ENCODE data around the gene PLCXD3. TPM values are rescaled to one million over a fixed set of nuclear protein-coding genes. Genes with fewer than 3 reads are reported as not detected.

Gene PLCXD3
- total RNA-seq, 1 donor from 2014 or later: 5.6 TPM

DNA sequence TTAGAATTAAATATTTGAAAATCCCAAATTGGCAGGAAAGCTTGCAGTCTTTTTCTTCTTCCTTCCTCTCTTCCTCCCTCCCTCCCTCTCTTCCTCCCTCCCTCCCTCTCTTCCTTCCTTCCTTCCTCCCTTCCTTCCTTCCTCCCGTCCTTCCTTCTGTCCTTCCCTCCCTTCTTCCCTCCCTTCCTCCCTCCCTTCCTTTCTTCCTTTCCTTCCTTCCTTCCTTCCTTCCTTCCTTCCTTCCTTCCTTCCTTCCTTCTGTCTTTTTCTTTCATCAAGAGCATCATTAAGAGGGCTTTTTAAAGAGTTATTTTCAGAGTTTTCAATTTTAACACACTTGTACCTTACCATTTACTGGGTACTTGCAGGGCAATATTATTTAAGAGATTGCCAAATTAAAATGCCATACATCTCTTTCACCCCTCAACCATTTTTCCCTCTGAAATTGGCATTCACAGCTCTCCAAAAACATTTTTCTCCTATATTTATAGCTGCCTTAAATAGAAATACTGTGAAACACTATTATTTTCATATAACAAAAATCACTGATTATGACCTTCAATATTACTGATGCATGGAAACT, 197.8 kb downstream of the PLCXD3 start:
- no peak for DNase-seq (ENCODE audit: extremely low spot score, unreplicated experiment)
- Mint-ChIP-seq H3K27ac (no peak overlapping the region), H3K27me3 (no peaks in the 10 kb centered on the region), H3K9me3 (no peaks in the 10 kb centered on the region), H3K36me3 (no peaks in the 10 kb centered on the region), H3K4me3 (no peak overlapping the region), H3K4me1 (ENCODE audit: unreplicated experiment) (no peaks in the 10 kb centered on the region)
- TF ChIP-seq, protein P1, sequence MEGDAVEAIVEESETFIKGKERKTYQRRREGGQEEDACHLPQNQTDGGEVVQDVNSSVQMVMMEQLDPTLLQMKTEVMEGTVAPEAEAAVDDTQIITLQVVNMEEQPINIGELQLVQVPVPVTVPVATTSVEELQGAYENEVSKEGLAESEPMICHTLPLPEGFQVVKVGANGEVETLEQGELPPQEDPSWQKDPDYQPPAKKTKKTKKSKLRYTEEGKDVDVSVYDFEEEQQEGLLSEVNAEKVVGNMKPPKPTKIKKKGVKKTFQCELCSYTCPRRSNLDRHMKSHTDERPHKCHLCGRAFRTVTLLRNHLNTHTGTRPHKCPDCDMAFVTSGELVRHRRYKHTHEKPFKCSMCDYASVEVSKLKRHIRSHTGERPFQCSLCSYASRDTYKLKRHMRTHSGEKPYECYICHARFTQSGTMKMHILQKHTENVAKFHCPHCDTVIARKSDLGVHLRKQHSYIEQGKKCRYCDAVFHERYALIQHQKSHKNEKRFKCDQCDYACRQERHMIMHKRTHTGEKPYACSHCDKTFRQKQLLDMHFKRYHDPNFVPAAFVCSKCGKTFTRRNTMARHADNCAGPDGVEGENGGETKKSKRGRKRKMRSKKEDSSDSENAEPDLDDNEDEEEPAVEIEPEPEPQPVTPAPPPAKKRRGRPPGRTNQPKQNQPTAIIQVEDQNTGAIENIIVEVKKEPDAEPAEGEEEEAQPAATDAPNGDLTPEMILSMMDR (conservative IDR thresholded peaks at IDR 0.05): no peak

DNA sequence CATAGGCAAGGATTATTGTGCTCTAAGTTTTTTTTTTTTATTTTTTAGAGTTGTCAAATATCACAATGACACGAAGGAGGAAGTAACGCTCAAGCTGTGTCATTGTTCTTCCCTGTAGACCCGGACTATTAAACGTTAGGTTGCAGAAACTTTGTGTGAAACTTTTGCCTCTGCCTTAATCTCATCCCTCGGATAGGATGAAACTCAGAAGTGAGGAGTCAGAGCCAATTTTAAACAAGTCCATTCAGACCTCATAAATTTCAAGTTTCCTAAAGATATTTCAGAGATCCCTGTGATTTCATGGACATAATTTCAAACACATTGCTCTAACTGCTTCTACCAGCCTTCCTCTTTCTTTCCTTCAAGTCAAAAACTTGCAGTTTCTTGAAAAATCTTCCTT, 198.3 kb downstream of the PLCXD3 start:
- H3K4me3 Mint-ChIP-seq: no peak overlapping the region
- H3K4me1 Mint-ChIP-seq (ENCODE audit: unreplicated experiment): no peaks in the 10 kb centered on the region
- no peaks in the 10 kb centered on the region for H3K36me3 Mint-ChIP-seq
- TF ChIP-seq, protein P1 (conservative IDR thresholded peaks at IDR 0.05): no peak
- DNase-seq (ENCODE audit: extremely low spot score, unreplicated experiment): no peak
- no peaks in the 10 kb centered on the region for H3K9me3 Mint-ChIP-seq
- H3K27me3 Mint-ChIP-seq: no peaks in the 10 kb centered on the region
- no peak overlapping the region for H3K27ac Mint-ChIP-seq

DNA sequence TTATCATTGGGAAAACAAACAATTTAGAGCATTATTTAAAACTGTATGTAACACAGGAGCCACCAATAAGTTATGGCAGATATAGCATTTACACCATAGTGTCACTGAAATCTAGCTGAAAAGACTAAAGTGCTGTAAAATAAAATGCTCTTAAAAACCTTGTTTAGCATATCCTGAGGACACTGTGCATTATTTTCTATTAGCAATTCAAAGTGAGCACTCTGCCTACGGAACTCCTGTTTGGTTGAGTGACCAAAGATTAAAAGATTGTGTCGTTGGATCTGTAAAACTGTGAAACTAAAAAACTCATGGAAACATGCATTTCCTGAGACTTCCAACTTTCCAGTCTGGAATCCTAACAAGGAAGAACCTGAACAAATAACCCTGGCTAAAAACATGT, 201.1 kb downstream of the PLCXD3 start:
- TF ChIP-seq, protein P1 (conservative IDR thresholded peaks at IDR 0.05): no peak
- no peaks in the 10 kb centered on the region for H3K4me1 Mint-ChIP-seq (ENCODE audit: unreplicated experiment)
- no peak overlapping the region for H3K4me3 Mint-ChIP-seq

DNA sequence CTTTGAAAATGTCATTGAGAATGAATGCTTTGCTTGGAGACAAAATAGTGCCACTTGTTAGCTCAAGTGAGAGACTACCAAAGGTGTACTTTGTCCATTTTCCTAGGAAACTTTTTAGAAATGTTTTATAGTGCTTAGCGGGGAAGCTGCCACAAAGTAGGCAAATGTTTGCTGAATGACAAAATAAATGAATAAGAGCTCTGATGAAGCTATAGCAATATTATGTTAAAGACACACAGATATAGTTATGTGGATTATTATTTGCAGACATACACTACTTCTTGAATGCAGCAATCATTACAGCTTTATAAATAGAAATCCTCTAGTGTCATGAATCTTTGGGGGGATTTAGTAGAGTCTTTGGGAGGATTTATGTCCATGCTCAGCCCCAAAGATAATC, 204.4 kb downstream of the PLCXD3 start:
- no peaks in the 10 kb centered on the region for H3K36me3 Mint-ChIP-seq
- H3K4me1 Mint-ChIP-seq (ENCODE audit: unreplicated experiment): no peaks in the 10 kb centered on the region
- TF ChIP-seq, protein P1 (conservative IDR thresholded peaks at IDR 0.05): no peak
- no peaks in the 10 kb centered on the region for H3K27me3 Mint-ChIP-seq
- no peaks in the 10 kb centered on the region for H3K9me3 Mint-ChIP-seq
- no peak overlapping the region for H3K4me3 Mint-ChIP-seq
- H3K27ac Mint-ChIP-seq: no peak overlapping the region
- no peak for DNase-seq (ENCODE audit: extremely low spot score, unreplicated experiment)

More for the DNA sequence above, 201.1 kb downstream of the PLCXD3 start:
- H3K27me3 Mint-ChIP-seq: no peaks in the 10 kb centered on the region
- no peak overlapping the region for H3K27ac Mint-ChIP-seq
- H3K9me3 Mint-ChIP-seq: no peaks in the 10 kb centered on the region
- no peak for DNase-seq (ENCODE audit: extremely low spot score, unreplicated experiment)
- no peaks in the 10 kb centered on the region for H3K36me3 Mint-ChIP-seq

DNA sequence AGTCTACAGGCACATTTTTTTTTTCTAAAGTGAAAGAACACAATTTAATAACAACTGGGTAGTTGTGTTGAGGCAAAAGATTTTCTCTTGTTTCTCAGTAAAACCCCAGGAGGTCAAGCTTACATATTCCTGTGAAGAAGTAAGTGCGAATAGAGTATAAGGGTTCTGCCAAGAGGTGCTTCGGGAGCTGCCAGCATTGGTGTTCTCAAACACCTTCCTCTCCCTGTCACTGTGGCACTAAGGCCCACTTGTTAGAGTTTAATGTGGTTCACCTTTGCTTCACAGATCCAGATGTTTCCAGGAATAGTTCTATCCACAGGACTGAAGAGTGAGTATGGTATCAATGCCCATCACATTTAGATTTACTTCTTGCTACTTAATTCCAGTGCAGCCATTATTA, 205.3 kb downstream of the PLCXD3 start:
- H3K36me3 Mint-ChIP-seq: no peaks in the 10 kb centered on the region
- H3K4me1 Mint-ChIP-seq (ENCODE audit: unreplicated experiment): no peaks in the 10 kb centered on the region
- no peak for DNase-seq (ENCODE audit: extremely low spot score, unreplicated experiment)
- TF ChIP-seq, protein P1 (conservative IDR thresholded peaks at IDR 0.05): no peak
- H3K27ac Mint-ChIP-seq: no peak overlapping the region
- no peaks in the 10 kb centered on the region for H3K9me3 Mint-ChIP-seq
- no peaks in the 10 kb centered on the region for H3K27me3 Mint-ChIP-seq
- H3K4me3 Mint-ChIP-seq: no peak overlapping the region

DNA sequence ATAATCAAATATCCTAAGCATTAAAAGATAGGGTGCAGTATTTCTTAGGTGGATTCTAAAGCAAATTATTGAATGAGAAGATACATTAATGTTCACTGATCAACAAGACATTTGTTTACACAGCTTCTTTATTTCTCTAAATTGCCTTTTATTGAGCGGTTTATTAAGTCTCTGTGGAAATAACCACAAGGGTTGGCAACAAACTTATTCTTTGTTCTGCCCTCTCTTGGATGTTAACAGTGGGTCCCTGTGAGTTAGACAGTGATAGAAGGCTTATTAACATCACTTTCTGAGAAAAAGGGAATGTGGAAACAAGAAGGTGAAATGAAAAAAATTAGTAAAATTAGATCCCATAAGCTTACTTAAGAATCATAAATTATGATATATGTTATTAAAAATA, 214.3 kb downstream of the PLCXD3 start:
- H3K9me3 Mint-ChIP-seq: no peaks in the 10 kb centered on the region
- H3K27me3 Mint-ChIP-seq: no peaks in the 10 kb centered on the region
- H3K4me3 Mint-ChIP-seq: no peak overlapping the region
- no peak for DNase-seq (ENCODE audit: extremely low spot score, unreplicated experiment)
- no peaks in the 10 kb centered on the region for H3K4me1 Mint-ChIP-seq (ENCODE audit: unreplicated experiment)
- no peak overlapping the region for H3K27ac Mint-ChIP-seq
- TF ChIP-seq, protein P1 (conservative IDR thresholded peaks at IDR 0.05): no peak
- no peaks in the 10 kb centered on the region for H3K36me3 Mint-ChIP-seq

All from type B pancreatic cell (in vitro differentiated cells).